Loucy (cell line): ENCODE results near the gene PAM.

Experiments used
- CTCF ChIP-seq: fragments of 200-600 bp; sonication (generic); conservative IDR thresholded peaks from 2 replicates; pipeline ENCODE4 v1.5.1; 2014; ENCODE audit warnings: mild to moderate bottlenecking, antibody characterized with exemption, low read length
- EZH2phosphoT487 ChIP-seq: fragments of 200-600 bp; IDR thresholded peaks from 2 replicates; pipeline ENCODE4 v1.6.1; 2018; ENCODE audit warnings: antibody characterized with exemption, mild to moderate bottlenecking, moderate library complexity, borderline replicate concordance

- TF ChIP-seq CTCF (no peak), EZH2phosphoT487 (no peak)
These were observed 724 bp downstream of the PAM start for GRCh38 chr5:102755686-102756371.
